DMS79 treated with DMSO at 0.1 percent for 48 hours (cell line): ENCODE measurements around the gene RASSF6.
"Not testable (repeated sequence)": the region's sequence is repeated elsewhere in the genome, so short reads cannot be mapped to it uniquely, and the experiment has no call there.

Source experiments
- DNase-seq: peaks from one replicate; lab custom pipeline; 2025; lab: John Stamatoyannopoulos, UW

The RASSF6 gene

DNA sequence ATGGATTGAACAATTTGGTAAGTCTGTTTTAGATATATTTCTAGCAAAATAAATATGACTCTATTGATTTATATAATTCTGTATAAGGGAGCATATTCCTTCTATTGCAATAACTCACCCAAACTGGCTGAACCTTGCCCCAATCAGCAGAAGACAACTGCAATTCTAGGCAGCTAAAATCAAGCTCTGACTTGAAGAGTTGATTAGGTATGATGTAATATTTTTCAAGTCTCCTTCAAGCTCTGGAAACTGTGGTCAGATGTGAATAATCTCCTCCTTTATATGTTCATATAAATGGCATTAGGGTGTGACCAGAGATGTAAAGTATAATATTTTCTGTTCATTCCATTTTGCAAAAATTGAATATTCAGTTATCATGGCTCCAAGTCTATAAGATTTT is 8.2 kb downstream of the RASSF6 start:
- DNase-seq = no peak

DNA sequence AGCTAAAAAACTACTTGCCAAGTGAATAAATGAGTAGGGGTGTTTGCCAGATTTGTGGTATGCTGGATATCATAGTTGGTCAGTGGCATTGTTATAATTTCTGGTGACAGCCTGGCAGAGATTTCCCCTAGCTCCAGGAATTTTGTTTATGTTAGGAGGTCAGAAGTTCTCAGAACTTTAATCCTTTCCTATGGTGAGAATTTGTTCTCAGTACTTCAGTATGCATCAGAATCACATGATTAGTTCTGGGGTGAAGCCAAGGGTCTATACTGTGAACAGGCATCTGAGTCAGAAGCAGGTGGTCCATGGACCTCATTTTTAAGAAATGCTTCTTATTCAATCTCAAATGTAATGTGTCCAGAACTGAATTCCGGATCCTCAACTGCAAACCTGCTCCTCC is 10.5 kb downstream of the RASSF6 start:
- DNase-seq = no peak

DNA sequence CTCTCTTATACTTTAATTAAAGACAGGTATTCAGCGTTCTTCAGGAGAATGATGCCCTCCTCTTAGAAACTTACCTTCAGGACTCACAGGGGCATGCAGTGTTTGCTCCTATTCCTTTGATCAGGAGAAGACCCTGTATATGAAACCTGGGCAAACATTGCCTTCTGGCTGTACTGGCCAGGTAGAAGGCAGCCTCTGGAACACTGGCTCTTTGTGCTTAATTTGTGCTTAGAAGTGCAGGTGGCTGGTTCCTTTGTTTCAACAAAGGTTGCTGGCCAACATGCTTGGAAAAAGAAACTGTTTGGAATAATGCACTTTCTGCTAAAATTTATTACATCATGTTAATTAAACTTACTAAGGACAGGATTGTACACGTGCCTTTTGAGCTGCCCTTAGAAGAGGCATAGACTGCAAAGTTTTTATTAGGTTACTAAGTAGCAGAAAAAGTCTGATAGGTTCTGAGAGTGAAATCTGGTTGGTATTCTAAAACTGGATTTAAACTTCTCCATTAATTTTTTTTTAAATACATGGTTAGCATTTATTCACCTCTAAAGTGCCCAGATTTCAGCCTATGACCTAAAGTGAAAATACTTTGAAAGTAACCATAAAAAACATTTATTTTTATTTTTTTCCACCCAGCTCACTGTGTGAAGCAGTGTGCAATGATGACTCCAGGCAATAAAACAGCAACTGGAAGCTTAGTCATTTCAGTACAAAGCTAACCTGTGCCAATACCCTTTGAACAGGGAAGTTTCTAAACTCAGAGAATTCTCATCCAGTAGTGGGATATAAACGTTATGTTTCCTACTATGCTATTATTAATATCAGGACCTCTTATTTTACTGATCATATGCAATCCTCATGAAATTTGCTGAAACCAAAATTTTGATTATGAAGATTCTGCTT is 11.3 kb downstream of the RASSF6 start:
- DNase-seq = no peak

DNA sequence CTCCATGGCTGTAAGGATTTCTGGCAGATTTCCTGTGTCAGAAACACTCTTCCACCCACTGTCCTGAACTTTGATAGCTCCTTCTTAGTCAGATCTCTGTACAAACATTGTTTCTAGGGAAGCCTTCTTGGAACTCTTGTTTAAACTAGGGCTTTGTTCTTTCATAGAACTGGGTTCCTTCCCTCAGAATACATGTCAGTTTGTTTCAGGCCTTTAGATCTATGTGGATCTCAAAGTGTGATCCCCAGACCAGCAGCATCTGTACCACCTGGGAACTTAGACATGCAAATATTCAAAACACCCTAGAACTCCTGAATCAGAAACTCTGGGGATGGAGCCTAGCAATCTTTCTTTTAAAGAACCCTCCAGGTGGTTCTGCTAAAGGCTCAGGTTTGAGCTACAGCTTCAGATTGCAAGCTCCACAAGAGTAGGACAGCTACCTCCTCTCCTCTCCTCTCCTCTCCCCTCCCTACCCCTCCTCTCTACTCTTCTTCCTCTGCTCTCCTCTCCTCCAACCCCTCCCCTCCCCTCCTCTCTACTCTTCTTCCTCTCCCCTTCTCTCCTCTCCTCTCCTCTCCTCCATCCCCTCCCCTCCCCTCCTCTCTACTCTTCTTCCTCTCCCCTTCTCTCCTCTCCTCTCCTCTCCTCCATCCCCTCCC is 12.7 kb downstream of the RASSF6 start:
- DNase-seq = no peak

DNA sequence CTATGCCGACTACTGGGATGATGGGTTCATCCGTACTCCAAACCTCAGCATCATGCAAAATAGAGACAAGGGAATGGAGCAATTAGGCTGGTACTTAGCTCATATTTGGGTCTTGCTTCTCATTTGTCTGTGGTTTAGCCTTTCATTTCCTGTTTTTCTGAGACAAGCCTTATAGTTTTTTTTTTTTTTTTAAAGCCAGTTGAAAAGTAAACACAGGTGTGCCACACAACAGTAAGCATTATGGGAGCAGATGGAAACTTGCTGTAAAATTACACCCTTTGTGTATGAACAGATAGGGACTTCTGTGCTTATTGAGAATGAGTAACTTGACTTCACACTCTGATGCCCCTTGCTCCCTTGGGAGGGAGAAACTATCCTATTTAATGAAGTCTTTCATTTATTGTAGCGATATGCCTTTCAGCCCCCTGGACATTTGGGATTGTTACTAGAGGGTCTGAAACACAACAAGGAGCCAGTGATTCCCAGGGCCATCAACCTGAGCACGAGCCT is 13.7 kb downstream of the RASSF6 start:
- DNase-seq = no peak

DNA sequence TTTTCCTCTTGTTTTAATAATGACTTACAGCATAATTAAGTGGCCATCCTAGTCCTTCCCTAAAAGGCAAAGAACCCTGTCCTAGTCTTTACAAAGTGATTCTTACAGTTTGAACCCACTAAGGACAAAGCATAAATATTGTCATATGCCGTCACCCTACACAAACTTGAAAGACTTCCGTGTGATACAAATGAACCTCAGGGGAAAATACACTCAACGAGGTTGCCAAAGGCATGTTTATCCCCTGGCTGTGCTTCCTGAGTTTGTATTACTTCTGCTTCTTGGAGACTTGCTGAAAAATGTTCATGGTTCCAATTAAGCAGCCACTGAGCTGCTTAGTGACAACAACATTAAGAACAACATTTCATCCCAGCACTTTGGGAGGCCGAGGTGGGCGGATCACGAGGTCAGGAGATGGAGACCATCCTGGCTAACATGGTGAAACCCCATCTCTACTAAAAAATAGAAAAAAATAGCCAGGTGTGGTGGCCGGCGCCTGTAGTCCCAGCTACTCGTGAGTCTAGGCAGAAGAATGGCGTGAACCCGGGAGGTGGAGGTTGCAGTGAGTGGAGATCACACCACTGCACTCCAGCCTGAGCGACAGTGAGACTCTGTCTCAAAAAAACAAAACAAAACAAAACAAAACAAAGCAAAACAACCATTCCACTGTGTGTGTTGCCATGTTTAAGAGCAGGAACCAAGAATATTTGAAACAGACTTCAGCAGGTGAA is 16.2 kb downstream of the RASSF6 start:
- no peak for DNase-seq

DNA sequence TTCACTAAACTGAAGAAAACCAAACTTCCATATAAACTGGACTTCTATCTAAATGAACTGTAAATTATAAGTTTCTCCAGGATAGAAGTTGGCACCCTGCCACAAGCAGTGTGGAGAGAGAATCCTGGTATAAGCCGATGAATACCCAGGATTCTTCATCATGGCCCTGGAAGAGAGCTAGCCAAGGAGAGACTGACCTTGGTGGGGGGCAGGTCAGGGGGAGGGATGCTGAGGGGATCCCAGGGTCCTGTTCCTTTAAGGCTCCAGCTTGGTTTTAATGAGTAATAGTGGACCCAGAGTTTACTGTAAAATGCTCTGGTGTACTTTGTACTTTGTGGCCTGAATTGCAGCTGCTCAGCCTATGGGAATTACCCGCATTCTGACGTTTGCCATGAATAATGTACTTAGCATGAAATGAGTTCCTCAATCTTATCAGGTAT is 16.9 kb downstream of the RASSF6 start:
- DNase-seq = no peak

DNA sequence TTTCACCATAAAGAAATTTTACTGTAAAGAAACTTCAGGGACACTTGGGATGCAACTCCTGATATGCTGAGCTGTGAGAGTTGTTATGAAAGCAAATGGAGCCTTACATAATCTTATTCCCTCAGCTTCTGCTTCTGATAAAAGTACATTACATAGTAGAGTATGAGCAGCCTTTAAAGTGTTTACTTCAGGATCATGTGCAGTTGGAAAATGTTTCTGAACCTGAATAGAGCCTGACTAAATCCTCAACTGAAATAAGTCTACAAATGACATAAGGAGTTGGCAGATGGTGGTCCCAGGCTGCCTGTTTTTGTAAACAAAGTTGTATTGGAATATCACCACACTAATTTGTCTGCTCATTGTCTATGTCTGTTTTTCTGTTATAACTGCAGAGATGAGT is 19.3 kb downstream of the RASSF6 start:
- DNase-seq = no peak

DNA sequence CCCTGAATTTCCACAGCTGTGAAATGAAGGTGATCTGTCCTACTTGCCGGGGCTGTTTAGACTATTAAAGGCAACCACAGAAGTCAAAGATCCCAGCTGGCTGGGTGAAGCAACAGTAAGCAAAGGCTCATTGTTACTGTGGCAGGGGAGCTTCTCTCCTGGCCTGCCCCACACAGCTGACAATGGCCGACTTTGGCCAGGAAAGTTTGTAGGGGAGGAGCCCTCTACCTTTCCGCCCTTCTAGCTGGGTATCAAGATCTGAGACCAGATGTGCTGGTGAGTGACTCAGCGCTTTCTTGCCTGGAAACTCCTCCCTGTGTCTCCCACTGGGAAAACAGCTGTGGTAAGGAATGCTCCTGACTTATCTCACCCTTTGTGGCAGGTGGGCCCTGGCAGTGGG is 21.1 kb downstream of the RASSF6 start:
- no peak for DNase-seq

DNA sequence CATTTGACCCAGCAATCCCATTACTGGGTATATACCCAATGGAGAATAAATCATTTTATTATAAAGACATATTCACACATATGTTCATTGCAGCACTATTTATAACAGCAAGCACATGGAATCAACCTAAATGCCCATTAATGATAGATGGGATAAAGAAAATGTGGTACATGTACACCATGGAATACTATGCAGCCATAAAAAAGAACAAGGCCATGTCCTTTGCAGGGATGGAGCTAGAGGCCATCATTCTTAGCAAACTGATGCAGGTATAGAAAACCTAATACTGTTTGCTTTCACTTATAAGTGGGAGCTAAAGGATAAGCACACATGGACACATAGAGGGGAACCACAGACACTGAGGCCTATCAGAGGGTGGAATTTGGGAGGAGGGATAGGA is 22.6 kb downstream of the RASSF6 start:
- no peak for DNase-seq

DNA sequence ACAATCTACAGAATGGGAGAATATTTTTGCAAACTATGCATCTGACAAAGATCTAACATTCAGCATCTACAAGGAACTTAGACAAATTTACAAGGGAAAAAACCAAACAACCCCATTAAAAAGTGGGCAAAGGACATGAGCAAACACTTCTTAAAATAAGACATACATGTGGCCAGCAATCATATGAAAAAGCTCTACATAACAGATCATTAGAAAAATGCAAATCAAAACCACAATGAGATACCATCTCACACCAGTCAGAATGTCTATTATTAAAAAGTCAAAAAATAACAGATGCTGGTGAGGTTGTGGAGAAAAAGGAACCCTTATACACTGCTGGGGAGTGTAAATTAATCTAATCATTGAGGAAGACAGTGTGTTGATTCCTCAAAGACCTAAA is 23.1 kb downstream of the RASSF6 start:
- DNase-seq = not testable (repeated sequence)

DNA sequence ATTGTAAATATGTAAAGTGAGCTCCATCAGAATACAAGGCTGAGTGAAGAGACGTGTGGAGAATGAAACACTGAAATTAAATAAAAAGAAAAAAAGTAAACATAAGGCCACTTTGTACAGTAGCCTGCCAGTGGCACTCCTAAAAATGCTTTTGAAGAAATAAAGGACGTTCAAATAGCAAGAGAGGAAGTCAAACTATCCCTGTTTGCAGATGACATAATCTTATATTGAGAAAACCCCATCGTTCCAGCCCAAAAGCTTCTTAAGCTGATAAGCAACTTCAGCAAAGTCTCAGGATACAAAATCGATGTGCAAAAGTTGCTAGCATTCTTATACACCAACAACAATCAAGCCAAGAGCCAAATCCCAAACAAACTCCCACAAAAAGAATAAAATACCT is 24.2 kb downstream of the RASSF6 start:
- DNase-seq = no peak

DNA sequence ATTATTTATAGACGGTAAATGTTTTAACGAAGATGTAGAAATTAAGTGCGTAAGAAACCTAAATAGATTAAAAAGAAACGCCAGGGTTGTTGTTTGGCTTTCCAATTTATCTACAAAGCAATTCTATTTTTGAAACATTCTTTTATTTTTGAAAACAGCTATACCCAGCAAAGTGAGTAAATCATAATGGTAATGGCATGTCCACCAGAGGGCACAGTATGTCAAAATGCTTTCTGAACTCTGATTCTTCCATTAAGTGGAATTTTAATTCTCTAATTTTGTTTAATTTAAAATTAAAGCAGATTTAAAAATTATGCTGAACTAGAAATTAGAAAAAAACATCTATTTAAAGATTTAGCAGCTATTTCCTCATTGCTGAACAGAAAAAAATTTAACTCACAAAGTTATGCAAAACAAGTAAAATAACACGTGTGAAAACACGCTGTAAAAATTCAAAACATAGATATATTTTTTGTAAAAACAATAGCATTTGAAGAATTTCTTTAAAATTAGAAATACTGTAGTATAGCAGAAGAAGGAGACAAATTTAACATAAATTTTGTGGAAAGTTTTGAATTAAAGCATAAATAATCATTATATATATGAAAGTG is 26.5 kb downstream of the RASSF6 start:
- DNase-seq = no peak

DNA sequence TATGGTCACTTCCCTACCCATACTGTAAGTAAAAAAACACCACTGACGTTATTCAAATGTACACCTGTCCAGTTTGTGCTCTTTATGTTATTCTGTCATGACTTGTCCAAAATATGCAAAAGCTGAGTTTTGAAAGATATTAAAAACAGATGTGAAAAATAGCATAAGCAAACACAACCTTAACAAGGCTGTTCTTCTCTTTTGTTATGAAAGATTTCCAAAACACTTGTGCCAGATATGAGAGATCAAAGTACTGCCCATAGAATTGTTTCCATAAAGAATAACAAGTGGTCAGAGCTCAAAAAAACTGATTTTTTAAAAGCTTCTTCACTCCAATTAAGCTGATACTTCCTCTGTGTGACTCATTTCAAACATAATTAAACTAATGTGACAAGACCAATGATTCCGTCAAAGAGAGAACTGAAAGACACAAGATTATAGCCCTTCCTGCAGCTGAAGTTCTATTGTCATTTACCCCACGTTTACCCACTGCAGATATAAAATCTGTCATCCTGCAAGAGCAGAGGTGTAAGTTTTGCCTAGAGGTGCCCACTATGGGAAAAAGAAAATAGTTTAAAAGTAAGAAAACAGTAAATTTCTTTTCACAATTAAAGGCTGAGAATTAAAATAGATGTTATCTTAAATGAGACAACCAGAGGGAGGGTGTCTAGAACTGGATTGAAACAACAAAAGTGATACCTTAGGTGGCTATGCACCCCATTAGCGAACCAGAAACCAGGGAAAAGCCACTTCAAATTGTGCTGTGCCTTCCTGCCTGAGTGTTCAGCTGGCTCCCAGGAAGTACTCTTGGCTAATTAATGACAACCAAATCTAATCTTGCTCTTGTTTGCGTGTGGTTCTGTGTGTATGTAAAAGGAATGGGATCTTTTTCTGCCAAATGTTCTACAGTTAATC is 30.1 kb downstream of the RASSF6 start:
- DNase-seq = peak; percentile 62

DNA sequence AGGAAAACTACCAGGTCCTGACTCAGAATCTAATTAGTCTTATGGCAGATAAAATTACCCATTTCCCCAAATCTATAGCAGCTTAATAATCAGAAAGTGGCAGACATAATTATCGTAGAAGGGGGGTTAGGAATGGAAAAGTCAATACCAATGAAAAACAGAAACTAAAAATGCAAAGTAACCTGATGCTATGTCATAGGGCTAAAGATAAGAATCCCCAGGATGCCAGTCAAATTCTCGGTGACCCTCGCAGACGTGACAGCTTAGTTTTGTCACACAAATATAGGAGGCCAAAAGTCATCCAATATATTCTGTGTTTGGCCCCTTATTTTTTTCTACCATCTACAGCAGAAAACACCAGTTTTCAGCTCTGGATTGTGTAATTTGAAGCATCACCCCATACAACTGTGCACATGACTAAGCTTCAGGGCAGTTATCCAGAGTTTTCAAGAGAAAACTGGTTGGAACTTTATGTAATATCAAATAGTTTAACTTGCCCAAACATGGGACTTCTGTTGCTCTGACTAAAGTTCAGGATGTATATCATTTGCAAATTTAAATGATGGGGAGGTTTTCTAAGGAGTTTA is 30.9 kb downstream of the RASSF6 start:
- DNase-seq = no peak

DNA sequence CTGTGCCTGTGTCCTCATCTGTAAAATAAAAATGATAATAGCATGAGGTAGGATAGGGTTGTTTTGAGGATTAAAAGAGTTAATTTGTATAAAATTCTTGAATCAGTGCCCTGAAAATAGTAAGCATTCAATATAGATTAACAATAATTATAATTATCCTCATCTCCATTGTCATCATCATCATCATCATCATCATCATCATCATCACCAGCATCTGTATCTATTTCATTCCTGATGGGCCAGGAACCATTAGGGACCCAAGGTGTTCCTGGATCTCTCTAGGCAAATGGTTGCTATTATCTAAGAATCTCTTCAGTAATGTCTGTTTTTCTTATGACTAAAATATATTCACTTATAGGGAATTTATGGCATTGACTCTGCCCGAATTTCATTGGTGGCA is 31.6 kb downstream of the RASSF6 start:
- no peak for DNase-seq

DNA sequence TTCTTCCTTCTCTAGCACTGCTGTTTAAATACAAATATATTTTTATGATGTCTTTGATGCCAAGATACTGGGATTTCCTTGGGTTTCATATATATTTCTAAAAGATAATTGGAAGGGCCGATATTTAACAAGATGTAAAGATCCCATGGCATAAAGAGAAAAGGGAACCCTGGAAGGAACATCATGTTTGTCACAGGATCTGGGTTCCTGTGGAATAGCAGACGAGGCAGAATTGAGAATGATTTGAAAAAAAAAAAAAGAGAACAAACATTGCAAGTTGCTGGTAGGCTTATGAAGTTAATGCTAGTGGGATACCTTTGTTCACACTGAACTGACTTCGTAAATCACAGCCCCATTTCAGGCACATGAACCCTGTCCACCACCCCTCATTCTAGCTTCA is 33.6 kb downstream of the RASSF6 start:
- no peak for DNase-seq

DNA sequence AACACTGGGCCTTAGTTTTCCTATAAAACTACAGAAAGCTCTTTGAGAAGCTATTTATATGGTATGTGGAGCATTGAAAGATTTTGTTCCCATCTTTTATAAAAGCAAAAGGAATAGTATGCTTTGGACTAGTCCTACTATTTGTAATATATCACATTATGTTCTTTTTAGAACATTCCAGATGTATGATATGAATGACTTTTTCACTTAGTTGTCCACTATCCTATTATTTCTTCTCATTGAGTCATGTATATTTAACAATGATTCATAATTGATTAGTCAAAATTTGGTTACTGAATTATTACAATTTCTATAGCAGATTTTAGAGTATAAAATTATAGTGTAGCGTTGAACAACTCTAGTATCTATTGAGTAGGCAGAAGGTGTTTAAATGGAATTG is 34.2 kb downstream of the RASSF6 start:
- no peak for DNase-seq

DNA sequence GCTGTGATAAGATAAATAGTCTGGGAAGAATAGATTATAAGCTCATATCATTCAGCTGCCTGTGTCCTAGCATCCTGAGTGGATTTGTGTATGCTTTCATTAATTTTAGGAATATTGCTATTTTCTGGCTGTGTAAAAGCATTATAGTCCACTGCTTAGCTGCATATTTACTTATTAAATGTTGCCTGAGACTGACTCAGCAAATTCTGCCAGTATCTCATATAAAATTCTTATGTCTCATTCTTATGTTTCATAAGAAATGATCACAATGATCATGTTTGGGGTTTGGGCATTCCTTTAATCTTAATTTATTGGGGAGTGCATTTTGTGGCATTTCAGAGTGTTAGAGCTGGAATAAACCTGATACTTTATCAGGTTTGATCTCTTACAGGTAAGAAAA is 34.9 kb downstream of the RASSF6 start:
- no peak for DNase-seq

DNA sequence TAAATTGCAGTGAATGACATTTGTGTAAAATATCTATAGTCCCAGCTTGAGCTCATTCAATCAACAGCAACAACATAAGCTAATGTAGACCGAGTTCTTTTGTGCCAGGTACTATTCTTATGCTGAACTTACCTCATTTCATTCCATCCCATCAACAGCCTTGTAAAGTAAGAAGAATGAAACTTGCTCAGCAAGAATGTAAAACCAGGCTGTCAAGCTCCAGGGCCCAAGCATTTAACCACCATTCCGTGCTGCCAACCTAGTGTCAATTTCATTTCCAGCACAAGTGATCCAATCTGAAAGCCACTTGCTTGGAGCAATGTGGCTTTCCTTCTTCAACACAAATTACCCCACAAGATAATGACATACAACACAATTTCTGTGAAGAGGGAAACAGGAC is 36.6 kb downstream of the RASSF6 start:
- no peak for DNase-seq

DNA sequence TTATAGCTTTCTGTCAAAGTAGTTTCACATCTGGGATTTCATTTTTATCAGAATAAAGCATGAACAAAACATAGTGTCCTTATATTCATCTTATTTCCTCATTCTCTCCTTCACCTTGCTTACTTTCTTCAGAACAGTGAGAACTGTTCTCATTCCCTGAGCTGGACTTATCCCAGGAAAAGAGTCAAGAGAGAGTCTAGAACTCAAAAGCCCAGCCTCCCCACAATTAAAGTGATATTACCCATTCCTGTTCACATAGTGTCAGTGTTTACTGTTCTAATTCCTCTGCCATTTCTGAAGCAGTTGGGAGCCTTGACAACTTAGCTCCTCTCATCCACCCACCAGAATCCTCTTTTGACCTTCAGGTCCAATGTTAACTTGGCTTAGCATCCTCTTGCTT is 42.9 kb downstream of the RASSF6 start:
- DNase-seq = no peak
